ENCODE measurements around the gene PKP2. TPM values are rescaled to one million over a fixed set of nuclear protein-coding genes. Genes with fewer than 3 reads are reported as not detected.
A peak's percentile ranks its signal among the peaks of the same experiment; 100 is the strongest.
"Not testable (repeated sequence)": the region's sequence is repeated elsewhere in the genome, so short reads cannot be mapped to it uniquely, and the experiment has no call there.

Gene PKP2
- total RNA-seq, 2 experiments from 2014 or later = 0.22 to 0.31 TPM

DNA sequence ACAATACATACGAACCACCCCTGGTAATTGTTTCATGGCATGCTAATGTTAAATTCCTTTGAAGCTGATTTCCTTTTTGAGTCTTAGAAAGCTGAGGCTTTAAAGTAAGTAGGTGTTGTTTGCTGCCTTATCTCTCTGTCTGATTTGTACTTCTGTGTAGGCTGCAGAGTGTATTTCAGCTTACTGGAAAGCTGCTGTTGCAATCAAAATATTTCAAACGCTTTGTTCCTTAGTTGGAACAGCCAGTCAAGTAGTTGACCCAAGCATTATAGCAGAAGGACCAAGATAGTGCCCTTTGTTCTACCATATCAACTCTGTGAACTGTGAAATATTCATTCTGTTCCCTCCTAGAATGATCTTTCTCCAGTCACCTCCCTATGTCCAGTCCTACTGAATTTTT is 3.1 kb downstream of the PKP2 start:
- no peaks in the 10 kb centered on the region for H3K9me3 Mint-ChIP-seq
- intact Hi-C loops (cut with DNase I, micrococcal nuclease) = no loop called here
- CTCF ChIA-PET = no interaction called here

DNA sequence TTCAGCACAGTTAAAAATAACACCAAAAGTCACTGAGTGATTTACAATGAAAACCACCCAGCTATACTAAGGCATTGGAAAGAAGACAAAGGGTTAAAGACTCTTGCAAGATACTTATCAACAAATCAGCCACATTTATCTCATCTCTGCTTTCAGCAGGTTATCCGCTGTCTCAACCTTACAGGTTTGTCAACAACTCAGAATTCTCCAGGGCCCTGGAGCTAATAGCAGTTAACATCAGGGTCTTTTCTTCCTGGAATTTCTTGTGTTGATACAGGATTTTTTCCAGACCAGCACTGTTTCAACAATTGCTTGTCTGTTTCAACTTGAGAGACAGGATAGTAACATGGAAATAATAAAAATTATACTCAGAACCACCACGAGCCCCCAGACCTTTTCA is 3.5 kb downstream of the PKP2 start:
- H3K4me3 Mint-ChIP-seq = no peak overlapping the region
- TF ChIP-seq, protein P1, sequence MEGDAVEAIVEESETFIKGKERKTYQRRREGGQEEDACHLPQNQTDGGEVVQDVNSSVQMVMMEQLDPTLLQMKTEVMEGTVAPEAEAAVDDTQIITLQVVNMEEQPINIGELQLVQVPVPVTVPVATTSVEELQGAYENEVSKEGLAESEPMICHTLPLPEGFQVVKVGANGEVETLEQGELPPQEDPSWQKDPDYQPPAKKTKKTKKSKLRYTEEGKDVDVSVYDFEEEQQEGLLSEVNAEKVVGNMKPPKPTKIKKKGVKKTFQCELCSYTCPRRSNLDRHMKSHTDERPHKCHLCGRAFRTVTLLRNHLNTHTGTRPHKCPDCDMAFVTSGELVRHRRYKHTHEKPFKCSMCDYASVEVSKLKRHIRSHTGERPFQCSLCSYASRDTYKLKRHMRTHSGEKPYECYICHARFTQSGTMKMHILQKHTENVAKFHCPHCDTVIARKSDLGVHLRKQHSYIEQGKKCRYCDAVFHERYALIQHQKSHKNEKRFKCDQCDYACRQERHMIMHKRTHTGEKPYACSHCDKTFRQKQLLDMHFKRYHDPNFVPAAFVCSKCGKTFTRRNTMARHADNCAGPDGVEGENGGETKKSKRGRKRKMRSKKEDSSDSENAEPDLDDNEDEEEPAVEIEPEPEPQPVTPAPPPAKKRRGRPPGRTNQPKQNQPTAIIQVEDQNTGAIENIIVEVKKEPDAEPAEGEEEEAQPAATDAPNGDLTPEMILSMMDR (IDR thresholded peaks at IDR 0.05) = no peak
- Histone ChIP-seq H3K36me3 (ENCODE audit: insufficient read depth, low read length) (no peaks in the 10 kb centered on the region), H3K4me3 (ENCODE audit: low read length) (no peak overlapping the region), H3K4me1 (ENCODE audit: insufficient read depth, low read length) (peaks cover 14% of the 10 kb centered on the region), H3K27me3 (ENCODE audit: control insufficient read depth in 1 of 2, insufficient read depth in 2 of 2, low read length in 2 of 2) (peaks cover 20 to 36% of the 10 kb centered on the region in 2 experiments), H3K27ac (ENCODE audit: low read depth in 1 of 2, low read length in 2 of 2) (no peak overlapping the region), H3K9me3 (ENCODE audit: control insufficient read depth in 1 of 2, insufficient read depth in 1 of 2, low read length in 2 of 2) (no peaks in the 10 kb centered on the region)
- ChIA-PET CTCF (no interaction called here), POLR2A (no interaction called here)
- H3K9me3 Mint-ChIP-seq = no peaks in the 10 kb centered on the region
- no peak overlapping the region for H3K27ac Mint-ChIP-seq
- no peak for ATAC-seq (ENCODE audit: poor library complexity)
- DNase-seq = no peak
- peaks cover 35% of the 10 kb centered on the region for H3K4me1 Mint-ChIP-seq (ENCODE audit: low read depth)
- H3K36me3 Mint-ChIP-seq (ENCODE audit: low read depth) = no peaks in the 10 kb centered on the region
- intact Hi-C loops (cut with DNase I, micrococcal nuclease) = no loop called here
- H3K27me3 Mint-ChIP-seq = peaks cover 58% of the 10 kb centered on the region

More for the DNA sequence above, 3.1 kb downstream of the PKP2 start:
- TF ChIP-seq, protein P1 (IDR thresholded peaks at IDR 0.05) = no peak
- Mint-ChIP-seq H3K27ac (no peak overlapping the region), H3K36me3 (ENCODE audit: low read depth) (no peaks in the 10 kb centered on the region), H3K27me3 (peaks cover 61% of the 10 kb centered on the region), H3K4me3 (peak overlapping the region; percentile 23), H3K4me1 (ENCODE audit: low read depth) (peaks cover 35% of the 10 kb centered on the region)
- H3K4me1 ChIP-seq (ENCODE audit: insufficient read depth, low read length) = peaks cover 14% of the 10 kb centered on the region
- peaks cover 20 to 40% of the 10 kb centered on the region in 2 experiments for H3K27me3 ChIP-seq (ENCODE audit: control insufficient read depth in 1 of 2, insufficient read depth in 2 of 2, low read length in 2 of 2)
- POLR2A ChIA-PET = no interaction called here
- H3K36me3 ChIP-seq (ENCODE audit: insufficient read depth, low read length) = no peaks in the 10 kb centered on the region
- DNase-seq (no peak), ATAC-seq (ENCODE audit: poor library complexity) (no peak)
- no peaks in the 10 kb centered on the region for H3K9me3 ChIP-seq (ENCODE audit: control insufficient read depth in 1 of 2, insufficient read depth in 1 of 2, low read length in 2 of 2)
- no peak overlapping the region for H3K27ac ChIP-seq (ENCODE audit: low read depth in 1 of 2, low read length in 2 of 2)
- no peak overlapping the region for H3K4me3 ChIP-seq (ENCODE audit: low read length)

DNA sequence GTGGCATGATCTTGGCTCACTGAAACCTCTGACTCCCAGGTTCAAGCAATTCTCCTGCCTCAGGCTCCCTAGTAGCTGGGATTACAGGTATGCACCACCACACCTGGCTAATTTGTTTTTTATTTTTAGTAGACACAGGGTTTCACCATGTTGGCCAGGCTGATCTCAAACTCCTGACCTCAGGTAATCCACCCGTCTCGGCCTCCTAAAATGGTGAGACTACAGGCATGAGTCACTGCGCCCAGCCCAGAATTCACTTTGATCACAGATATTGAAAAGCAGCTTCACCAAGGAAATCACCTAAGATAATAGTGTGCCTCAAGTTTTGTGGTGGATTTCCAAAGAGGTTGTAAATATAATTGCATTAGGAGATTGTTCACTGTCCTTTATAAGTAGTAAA is 4.2 kb downstream of the PKP2 start:
- H3K4me3 ChIP-seq (ENCODE audit: low read length); H3K9me3 Mint-ChIP-seq; ATAC-seq (ENCODE audit: poor library complexity); H3K27ac Mint-ChIP-seq; H3K36me3 Mint-ChIP-seq (ENCODE audit: low read depth); CTCF ChIA-PET; POLR2A ChIA-PET; H3K9me3 ChIP-seq (ENCODE audit: control insufficient read depth in 1 of 2, insufficient read depth in 1 of 2, low read length in 2 of 2); H3K4me3 Mint-ChIP-seq; intact Hi-C loops (cut with DNase I, micrococcal nuclease); H3K36me3 ChIP-seq (ENCODE audit: insufficient read depth, low read length); DNase-seq; H3K27ac ChIP-seq (ENCODE audit: low read depth in 1 of 2, low read length in 2 of 2): not testable (repeated sequence)
- peaks cover 31% of the 10 kb centered on the region for H3K4me1 Mint-ChIP-seq (ENCODE audit: low read depth)
- Histone ChIP-seq H3K27me3 (ENCODE audit: control insufficient read depth in 1 of 2, insufficient read depth in 2 of 2, low read length in 2 of 2) (peaks cover 23 to 29% of the 10 kb centered on the region in 2 experiments), H3K4me1 (ENCODE audit: insufficient read depth, low read length) (peaks cover 14% of the 10 kb centered on the region)
- H3K27me3 Mint-ChIP-seq = peaks cover 51% of the 10 kb centered on the region

DNA sequence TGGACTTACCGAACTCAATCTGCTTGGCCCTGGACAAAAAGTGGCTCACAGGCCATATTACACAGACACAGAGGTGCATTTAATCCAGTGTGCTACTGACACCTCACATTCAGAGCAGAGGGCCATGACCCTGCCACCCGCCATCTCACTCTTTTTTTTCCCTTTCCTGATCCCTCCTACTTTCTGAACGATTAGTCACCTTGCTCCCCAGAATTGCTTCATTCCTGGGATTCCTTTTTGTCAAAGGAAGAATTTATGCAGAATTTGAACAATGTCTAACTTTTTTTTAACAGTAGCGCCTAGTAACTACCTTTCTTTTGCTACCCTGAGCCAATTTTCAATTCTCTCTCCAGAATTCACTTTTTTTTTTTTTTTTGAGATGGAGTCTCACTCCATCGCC is 4.6 kb downstream of the PKP2 start:
- peaks cover 47% of the 10 kb centered on the region for H3K27me3 Mint-ChIP-seq

More for the DNA sequence above, 4.6 kb downstream of the PKP2 start:
- H3K9me3 Mint-ChIP-seq = no peaks in the 10 kb centered on the region
- no peaks in the 10 kb centered on the region for H3K36me3 Mint-ChIP-seq (ENCODE audit: low read depth)
- no peak for DNase-seq
- Histone ChIP-seq H3K4me1 (ENCODE audit: insufficient read depth, low read length) (peaks cover 11% of the 10 kb centered on the region), H3K36me3 (ENCODE audit: insufficient read depth, low read length) (no peaks in the 10 kb centered on the region), H3K27me3 (ENCODE audit: control insufficient read depth in 1 of 2, insufficient read depth in 2 of 2, low read length in 2 of 2) (peaks cover 19 to 25% of the 10 kb centered on the region in 2 experiments), H3K4me3 (ENCODE audit: low read length) (no peak overlapping the region), H3K27ac (ENCODE audit: low read depth in 1 of 2, low read length in 2 of 2) (no peak overlapping the region), H3K9me3 (ENCODE audit: control insufficient read depth in 1 of 2, insufficient read depth in 1 of 2, low read length in 2 of 2) (peaks cover 0 to 5% of the 10 kb centered on the region in 2 experiments)
- TF ChIP-seq, protein P1 (IDR thresholded peaks at IDR 0.05) = no peak
- no peak for ATAC-seq (ENCODE audit: poor library complexity)
- no peak overlapping the region for H3K27ac Mint-ChIP-seq
- H3K4me3 Mint-ChIP-seq = no peak overlapping the region
- intact Hi-C loops (cut with DNase I, micrococcal nuclease) = no loop called here
- ChIA-PET CTCF (no interaction called here), POLR2A (no interaction called here)
- peaks cover 27% of the 10 kb centered on the region for H3K4me1 Mint-ChIP-seq (ENCODE audit: low read depth)

All from CD4-positive, alpha-beta T cell (primary cell).